Right hindlimb (tissue), 1 donor: Measurements from ENCODE around the gene RSPO4.
A peak's percentile ranks its signal among the peaks of the same experiment; 100 is the strongest.

Experiments
- DNase-seq: peaks from one replicate; pipeline ENCODE4 v3.0.0-alpha.2; 2018

The RSPO4 gene

DNA sequence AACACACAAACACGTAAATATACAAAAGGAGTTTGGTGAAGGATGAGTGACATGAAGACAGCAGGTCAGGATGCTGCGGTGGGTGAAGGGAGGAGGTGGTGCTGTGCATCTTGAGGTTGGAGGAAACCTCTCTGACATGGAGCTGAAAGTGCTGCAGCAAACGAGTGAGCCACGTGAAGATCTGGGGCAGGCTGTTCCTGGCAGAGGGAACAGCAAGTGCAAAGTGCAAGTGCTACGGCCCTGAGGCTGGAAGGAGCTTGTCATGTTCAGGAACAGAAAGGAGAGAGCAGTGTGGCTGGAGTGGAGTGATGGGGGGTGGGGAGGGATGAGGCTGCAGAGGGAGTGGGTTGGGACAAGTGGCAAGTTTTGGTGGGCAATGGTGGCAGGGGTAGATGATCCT is 61.2 kb downstream of the RSPO4 start:
- DNase-seq, result no peak

- DNase-seq, result no peak
These were observed 62.5 kb downstream of the RSPO4 start for GRCh38 chr20:939606-940005.

DNA sequence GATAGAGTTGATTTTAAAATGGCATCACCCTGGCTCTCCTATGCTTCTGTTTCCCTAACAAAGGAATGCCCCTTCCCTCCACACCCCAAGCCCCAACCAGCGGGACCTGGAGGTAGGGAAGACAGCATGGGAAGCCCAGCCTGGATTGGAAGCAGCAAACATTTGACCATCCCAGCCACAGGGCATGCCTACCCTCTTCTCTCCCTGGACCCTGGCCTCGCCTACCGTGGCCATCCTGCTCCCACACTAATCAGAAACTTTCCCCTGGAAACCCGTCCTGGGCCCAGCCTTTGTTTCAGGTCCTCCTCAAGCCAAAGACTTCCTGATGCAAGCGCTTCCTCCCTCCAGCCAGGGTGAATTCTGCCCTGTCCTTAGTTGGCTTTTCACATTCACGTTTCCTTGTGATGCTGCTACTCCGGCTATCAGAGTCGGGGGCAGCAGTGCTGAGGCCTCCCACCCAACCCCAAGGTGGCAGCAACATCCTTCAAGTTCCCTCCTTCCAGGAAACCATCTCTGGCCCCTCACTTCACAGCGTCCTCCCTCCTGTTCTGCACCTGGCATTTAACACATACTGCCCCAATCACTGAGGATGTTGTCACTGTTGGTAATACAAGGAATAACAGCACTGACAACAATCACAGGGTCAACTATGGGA is 67.8 kb downstream of the RSPO4 start:
- no peak for DNase-seq

GRCh38 chr20:933029-933428 is 69.1 kb downstream of the RSPO4 start:
- no peak for DNase-seq

GRCh38 chr20:931401-931800 is 70.7 kb downstream of the RSPO4 start:
- DNase-seq, result no peak

DNA sequence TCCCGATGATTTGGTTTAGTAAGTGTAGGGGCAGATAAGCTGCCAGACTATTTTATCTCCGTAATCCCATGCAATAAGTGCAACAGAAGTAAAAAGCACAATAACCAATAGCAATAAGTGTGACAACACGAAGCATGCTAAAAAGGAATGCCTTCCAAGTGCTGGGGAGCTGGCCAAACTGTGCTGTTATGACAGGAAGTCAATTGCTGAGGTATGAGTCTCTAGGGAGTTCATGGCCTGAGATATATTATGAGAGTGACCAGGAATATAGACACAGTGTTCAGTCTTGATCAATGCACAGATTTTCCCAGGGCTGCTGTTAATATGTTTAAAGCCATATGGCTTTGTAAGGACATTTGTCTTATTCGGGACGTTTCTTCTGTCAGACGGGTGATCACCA is 75.4 kb downstream of the RSPO4 start:
- no peak for DNase-seq

GRCh38 chr20:925516-925915 is 76.6 kb downstream of the RSPO4 start:
- DNase-seq, result no peak

DNA sequence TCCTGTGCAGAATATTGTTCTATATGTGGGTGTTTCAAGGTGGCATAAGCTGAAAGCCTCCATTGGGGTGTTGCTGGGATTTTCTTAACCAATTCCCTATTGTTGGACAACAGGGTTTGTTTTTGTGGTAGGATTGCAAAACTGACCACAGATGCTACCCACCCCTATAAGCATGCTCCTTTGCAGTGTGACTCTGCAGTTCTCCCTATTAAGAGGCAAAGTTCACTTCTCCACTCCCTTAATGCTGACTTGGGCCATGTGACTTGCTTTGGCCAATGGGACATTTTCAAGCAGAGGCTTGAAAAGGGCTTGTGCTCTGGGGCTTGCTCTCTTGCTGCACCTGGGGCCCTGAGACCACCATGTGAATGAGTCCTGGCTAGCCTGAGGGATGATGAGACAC is 77.5 kb downstream of the RSPO4 start:
- no peak for DNase-seq

DNA sequence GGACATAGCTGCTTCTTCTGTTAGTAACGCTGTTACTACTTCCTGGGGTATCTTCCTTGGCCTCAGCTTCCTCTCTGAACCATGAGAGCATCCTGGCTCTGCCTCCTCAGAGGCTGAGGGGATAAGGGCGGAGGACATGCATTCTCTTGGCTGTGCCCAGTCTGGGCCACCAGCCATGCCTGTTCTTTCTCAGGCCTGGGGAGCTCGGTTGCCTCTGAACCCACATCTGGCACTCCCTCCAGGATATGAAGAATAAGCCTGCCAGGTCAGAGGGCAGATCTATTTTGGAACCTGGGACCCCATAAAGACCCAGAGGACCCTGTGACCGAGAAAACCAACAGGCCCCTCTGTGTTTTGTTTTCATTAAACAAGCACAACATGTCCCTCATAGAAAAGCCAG is 79.3 kb downstream of the RSPO4 start:
- no peak for DNase-seq

DNA sequence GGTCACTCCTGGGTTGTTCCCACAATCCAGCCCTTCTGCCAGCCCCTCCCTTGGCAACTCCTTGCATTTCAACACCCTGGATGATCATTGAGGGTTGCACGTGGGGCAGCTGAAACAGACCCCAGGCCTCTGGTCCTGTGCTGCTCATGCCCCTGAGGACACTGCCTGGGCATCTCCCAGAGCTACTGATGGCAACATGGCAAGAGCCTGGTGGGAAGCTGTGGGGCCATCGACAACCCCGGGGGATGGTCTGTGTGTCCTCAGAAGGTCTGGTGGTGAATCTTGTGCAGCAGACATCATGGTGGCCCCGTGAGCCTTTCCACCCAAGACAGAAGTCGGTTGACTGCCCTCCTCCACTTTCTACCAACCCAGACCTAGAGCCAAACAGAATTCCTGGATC is 81.0 kb downstream of the RSPO4 start:
- no peak for DNase-seq

GRCh38 chr20:920311-920710 is 81.8 kb downstream of the RSPO4 start:
- DNase-seq, result no peak

GRCh38 chr20:919491-919916 is 82.6 kb downstream of the RSPO4 start:
- DNase-seq, result no peak

DNA sequence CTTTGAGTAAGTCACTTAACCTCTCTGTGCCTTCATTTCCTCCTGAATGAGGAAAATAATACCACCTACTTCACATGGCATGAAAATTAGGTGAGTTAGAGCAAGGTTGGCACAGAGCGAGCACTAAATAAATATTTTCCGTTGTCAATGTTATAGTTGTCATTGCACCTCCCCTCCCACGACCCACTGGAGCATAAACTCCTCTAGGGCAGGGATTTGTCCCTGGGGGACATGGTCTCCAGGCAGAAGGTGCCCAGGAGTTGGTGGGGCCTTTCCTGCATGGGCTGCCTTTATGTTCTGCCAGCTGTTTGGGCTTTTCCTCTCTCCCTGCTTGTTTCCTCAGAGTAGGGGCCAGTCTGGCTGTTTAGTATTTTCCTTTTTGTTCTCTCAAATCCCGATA is 84.7 kb downstream of the RSPO4 start:
- DNase-seq, result no peak

DNA sequence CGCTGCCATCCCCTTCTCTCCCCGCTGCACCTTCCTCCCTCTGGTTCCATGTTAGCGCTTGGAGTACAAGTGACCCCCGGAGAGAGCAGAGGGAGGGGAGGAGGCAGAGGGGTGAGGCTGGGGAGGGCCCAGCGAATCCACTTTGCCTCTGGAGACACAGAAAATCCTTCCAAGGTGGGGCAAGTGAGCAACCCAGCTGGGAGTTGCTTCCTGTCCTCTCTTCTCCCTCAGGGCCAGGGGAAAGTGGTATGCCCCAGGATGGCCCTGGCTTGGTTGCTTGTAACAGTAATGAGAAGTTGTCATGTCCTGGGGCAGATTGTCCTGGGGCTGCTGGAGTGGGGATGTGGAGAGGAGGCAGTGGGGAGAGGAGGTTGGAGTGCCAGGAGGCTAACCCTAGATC is 85.3 kb downstream of the RSPO4 start:
- DNase-seq, result no peak

- DNase-seq, result no peak
These were observed 85.8 kb downstream of the RSPO4 start, which contains the start of gene ANGPT4 for GRCh38 chr20:916125-916799. TSS of gene ANGPT4 (minus strand) at chr20:916334. CDS start at chr20:916214, 120 bp downstream.

GRCh38 chr20:914727-915498 is 87.2 kb downstream of the RSPO4 start:
- DNase-seq, result no peak

DNA sequence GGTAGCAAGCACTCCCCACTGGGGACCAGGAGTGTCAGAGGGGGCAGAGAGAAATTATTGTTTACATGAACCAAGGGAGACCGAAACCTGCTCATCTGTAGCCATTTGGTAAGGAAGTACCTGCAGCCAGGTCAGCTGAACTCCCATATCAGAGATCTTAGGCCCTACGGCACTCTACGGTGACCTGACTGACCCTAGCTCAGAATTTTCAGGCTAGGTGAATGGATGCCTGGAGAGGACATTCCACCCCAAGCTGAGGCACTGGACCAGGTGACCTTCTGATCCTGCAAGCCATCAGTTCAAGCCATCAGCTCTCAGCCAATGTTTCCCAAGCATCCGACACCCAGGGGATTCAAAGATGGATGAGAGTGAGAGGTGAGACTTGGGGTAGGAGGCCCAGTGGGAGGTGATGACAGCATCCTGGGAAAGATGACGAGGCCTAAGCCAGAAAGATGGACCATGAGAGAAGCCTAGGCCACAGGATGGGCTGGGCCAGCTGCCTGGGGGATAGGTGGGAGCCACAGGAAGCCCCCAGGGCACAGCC is 88.7 kb downstream of the RSPO4 start:
- DNase-seq, result no peak

- DNase-seq, result no peak
These were observed 90.1 kb downstream of the RSPO4 start for GRCh38 chr20:911882-912600.

GRCh38 chr20:910870-911770 is 91.0 kb downstream of the RSPO4 start:
- peak; percentile 48 for DNase-seq

GRCh38 chr20:910132-910869 is 91.8 kb downstream of the RSPO4 start:
- no peak for DNase-seq

GRCh38 chr20:909641-910040 is 92.5 kb downstream of the RSPO4 start:
- no peak for DNase-seq
